ENCODE results near the gene L3MBTL2.
"Not testable (repeated sequence)": the region's sequence is repeated elsewhere in the genome, so short reads cannot be mapped to it uniquely, and the experiment has no call there.

L3MBTL2 gene

GRCh38 chr22:41204992-41205900 lies at the start of gene L3MBTL2:
Gene L3MBTL2 (plus strand): TSS chr22:41205312. CDS start chr22:41205363, 51 bp downstream.
- DNase-seq = peak; percentile 99

DNA sequence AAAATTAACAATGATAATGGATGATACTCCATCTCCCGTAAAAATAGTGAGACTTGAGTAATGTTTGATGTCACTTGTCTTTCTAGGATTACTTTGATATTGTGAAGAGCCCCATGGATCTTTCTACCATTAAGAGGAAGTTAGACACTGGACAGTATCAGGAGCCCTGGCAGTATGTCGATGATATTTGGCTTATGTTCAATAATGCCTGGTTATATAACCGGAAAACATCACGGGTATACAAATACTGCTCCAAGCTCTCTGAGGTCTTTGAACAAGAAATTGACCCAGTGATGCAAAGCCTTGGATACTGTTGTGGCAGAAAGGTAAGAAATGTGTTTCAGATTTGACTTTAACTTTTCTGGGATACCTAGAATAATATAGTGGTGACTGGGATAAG lies 48.0 kb upstream of the L3MBTL2 start:
- no peak for DNase-seq

DNA sequence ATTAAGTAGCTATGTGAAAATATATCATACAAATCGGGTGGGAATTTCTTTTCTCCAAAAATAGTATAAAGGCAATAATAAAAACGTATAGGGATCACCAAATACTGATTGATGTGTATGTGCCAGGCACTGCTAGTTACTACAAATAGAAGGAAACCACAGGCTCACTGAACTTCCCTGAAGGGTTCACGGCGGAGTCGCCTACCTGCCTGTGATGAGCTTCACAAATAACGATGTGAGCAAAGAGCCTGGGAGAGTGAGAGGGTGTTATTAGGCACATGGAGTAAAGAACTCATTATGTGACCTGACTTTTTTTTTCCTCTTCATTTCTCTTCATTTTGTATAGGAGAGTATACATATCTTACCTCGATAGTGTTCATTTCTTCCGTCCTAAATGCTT lies 36.0 kb upstream of the L3MBTL2 start:
- no peak for DNase-seq

GRCh38 chr22:41171996-41172395 lies 33.1 kb upstream of the L3MBTL2 start:
- DNase-seq = no peak

DNA sequence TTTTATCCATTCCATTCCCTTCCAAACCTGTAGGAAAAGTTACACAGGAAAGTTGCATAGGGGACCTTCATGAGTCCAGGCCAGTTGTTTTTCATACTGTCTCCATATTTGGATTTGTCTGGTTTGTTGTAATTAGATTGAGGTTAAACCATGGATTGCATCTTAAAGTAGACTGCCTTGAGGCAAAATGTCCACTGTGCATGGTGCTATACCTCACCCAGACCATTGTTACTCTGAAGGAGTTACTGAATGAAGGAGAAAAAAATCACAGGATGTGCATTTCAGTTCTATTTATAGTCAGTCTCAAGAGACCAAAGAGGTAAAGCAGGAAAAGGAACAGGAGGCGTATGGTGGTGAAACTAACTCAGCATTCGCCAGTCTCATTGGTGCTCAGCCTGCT lies 29.6 kb upstream of the L3MBTL2 start:
- no peak for DNase-seq

DNA sequence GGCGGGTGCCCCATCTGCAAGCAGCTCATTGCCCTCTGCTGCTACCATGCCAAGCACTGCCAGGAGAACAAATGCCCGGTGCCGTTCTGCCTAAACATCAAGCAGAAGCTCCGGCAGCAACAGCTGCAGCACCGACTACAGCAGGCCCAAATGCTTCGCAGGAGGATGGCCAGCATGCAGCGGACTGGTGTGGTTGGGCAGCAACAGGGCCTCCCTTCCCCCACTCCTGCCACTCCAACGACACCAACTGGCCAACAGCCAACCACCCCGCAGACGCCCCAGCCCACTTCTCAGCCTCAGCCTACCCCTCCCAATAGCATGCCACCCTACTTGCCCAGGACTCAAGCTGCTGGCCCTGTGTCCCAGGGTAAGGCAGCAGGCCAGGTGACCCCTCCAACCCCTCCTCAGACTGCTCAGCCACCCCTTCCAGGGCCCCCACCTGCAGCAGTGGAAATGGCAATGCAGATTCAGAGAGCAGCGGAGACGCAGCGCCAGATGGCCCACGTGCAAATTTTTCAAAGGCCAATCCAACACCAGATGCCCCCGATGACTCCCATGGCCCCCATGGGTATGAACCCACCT lies 28.0 kb upstream of the L3MBTL2 start:
- no peak for DNase-seq

DNA sequence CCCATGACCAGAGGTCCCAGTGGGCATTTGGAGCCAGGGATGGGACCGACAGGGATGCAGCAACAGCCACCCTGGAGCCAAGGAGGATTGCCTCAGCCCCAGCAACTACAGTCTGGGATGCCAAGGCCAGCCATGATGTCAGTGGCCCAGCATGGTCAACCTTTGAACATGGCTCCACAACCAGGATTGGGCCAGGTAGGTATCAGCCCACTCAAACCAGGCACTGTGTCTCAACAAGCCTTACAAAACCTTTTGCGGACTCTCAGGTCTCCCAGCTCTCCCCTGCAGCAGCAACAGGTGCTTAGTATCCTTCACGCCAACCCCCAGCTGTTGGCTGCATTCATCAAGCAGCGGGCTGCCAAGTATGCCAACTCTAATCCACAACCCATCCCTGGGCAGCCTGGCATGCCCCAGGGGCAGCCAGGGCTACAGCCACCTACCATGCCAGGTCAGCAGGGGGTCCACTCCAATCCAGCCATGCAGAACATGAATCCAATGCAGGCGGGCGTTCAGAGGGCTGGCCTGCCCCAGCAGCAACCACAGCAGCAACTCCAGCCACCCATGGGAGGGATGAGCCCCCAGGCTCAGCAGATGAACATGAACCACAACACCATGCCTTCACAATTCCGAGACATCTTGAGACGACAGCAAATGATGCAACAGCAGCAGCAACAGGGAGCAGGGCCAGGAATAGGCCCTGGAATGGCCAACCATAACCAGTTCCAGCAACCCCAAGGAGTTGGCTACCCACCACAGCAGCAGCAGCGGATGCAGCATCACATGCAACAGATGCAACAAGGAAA lies 27.3 kb upstream of the L3MBTL2 start:
- no peak for DNase-seq

GRCh38 chr22:41178425-41178975 lies 26.6 kb upstream of the L3MBTL2 start:
- DNase-seq = no peak

DNA sequence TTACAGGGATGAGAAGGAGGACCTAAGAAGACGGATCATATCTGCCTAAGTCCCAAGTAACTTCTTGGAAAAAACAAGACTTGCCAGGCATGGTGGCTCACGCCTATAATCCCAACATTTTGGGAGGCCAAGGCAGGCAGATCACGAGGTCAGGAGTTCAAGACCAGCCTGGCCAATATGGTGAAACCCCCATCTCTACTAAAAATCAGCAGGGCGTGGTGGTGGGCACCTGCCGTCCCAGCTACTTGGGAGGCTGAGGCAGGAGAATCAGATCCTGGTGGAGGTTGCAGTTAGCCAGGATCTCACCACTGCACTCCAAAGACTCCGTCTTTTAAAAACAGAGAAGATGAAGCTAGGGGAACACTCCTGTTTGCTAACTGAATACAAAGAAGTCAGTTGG lies 24.8 kb upstream of the L3MBTL2 start:
- not testable (repeated sequence) for DNase-seq

GRCh38 chr22:41180926-41181325 lies 24.2 kb upstream of the L3MBTL2 start:
- no peak for DNase-seq

- DNase-seq = peak; percentile 44
Measured at GRCh38 chr22:41181349-41182241, 23.5 kb upstream of the L3MBTL2 start.

- no peak for DNase-seq
Measured at GRCh38 chr22:41184679-41185078, 20.4 kb upstream of the L3MBTL2 start.

- no peak for DNase-seq
Measured at GRCh38 chr22:41191467-41191866, 13.6 kb upstream of the L3MBTL2 start.

DNA sequence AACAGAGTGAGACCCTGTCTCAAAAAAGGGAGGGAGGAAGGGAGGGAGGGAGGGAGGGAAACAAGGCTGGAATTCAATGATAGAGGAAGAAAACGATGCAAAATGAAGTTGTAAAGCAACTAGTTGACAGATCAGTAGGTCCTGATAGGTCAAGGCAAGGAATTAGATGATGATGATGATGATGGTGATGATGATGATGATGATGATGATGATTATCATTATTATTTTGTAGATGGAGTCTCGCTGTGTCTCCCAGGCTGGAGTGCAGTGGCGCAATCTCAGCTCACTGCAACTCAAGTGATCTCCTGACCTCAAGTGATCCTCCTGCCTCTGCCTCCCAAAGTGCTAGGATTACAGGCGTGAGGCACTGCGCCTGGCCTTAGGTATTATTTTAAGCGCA lies 11.3 kb upstream of the L3MBTL2 start:
- DNase-seq = no peak

DNA sequence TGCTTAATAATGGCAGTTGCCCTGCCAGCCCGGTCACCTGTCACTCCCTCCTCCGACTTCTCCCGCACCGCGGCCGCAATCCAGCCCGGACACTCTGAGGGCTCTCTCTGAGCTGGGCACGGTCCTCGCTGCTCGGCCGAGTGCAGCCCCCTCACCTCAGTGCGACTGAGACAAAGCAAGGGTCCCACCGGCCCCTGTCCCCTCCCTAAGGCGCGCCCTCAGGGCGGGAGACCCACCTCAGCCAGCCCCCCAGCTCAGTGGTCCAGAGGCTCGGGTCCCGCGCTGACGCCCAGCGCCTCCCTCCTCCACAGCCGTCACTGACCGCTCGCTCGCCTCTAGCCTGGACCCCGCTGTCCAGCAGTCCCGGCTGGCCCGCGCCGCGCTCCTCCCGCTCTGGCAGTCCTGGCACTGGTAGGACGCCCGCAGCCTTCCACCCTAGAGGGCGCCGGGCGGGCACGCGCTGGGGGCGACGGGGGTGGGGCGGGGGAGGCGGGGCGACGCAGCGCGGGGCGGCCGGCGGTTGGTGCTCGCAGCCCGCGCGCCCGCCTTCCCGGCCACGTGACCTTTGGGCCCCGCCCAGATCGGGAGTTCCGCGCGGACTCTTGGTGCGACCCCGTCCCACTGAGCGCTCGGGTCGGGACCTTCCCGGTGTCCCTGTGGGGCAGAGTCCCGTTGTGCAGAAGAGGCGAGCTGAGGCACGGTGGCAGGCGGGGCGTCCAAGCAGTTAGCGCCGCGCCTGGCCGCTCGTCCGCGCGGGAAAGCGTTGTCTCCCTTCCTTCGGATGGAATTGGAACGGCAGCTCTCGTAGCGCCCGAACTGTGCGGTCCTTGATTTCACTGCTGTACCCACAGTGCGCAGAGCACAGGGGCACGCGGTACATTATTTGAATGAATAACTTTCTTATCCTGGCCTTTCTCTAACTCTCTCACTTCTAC lies 7.8 kb upstream of the L3MBTL2 start:
- DNase-seq = peak; percentile 90

- peak; percentile 69 for DNase-seq
Measured at GRCh38 chr22:41198027-41198580, 7.0 kb upstream of the L3MBTL2 start.

DNA sequence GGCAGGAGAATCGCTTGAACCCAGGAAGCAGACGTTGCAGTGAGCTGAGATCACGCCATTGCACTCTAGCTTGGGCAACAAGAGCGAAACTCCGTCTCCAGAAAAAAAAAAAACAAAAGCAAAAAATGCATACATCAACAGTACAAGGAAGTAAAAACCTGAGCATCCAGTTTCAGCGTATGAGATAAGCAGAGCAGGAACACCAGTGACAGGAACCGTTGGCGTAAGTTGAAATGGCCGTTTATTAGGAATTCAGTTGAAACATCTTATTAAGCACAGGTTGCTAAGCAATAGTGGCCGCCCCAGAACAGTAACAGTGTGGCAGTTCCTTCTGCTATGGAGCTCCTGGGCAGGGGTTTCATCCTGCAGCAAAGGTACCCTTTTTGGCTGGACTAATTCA lies 4.0 kb upstream of the L3MBTL2 start:
- DNase-seq = peak; percentile 37

GRCh38 chr22:41203118-41203517 lies 2.0 kb upstream of the L3MBTL2 start:
- no peak for DNase-seq

DNA sequence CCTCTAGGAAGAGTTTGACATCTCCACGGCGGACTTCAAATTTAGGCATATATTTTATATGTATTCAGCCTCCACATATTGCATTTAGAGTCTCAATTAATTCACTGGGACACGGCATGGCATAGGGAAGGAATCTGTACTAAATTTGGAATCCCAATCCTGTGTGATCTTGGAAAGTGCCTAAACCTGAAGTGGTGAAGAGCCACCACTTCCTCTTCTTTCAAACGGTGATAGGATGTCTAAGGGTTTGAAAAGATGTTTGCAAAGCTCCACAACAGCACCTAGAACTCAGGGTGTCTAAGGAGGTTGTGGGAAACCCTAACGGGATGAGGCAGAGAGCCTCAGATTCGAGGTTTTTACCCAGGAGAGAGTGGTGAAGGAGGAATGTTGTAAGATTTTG lies 1.0 kb upstream of the L3MBTL2 start:
- no peak for DNase-seq

- no peak for DNase-seq
Measured at GRCh38 chr22:41206719-41207118, 1.6 kb downstream of the L3MBTL2 start.

DNA sequence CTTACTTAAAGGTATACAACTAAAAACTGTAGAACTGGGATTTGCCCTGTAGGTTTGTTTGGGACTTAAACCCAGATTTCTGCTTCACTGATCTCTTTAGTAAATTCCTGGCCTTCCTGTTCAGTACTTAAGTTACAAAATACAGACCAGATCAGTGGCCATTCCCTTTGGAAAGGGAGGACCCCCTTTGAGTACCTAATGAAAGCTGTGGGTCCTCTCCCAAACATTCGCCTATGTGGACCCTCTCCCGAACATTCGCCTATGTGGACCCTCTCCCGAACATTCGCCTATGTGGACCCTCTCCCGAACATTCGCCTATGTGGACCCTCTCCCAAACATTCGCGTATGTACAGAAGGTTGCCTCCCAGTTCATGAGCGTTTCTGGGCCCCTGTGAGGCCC lies 10.3 kb downstream of the L3MBTL2 start:
- DNase-seq = no peak

Measured in hematopoietic multipotent progenitor cell treated with erythropoietin and hydrocortisone succinate and interleukin-3 and kit ligand, for 4 days (in vitro differentiated cells).